HepG2 (cell line): Measurements from ENCODE around the gene MYH7B. TPM values are rescaled to one million over a fixed set of nuclear protein-coding genes. Genes with fewer than 3 reads are reported as not detected.

ENCODE experiments used
- CEBPG ChIP-seq: IDR thresholded peaks from 2 replicates; pipeline ENCODE4 v1.6.1; 2016
- CERS6 ChIP-seq: sonication (generic); formaldehyde crosslinking; IDR thresholded peaks from 2 replicates; pipeline ENCODE4 v1.5.0; 2020; ENCODE audit warnings: missing genetic modification reagents
- DNMT3B ChIP-seq: conservative IDR thresholded peaks from 2 replicates; pipeline ENCODE4 v1.6.1; 2016; ENCODE audit warnings: missing biosample characterization, control low read depth
- HNRNPK ChIP-seq: fragments of 200-400 bp; formaldehyde crosslinking; IDR thresholded peaks from 2 replicates; pipeline ENCODE4 v1.6.1; 2018; ENCODE audit warnings: low read length, low read depth, moderate library complexity, mild to moderate bottlenecking; ENCODE audit not compliant: poor library complexity, severe bottlenecking
- KMT2A ChIP-seq: sonication (generic); formaldehyde crosslinking; IDR thresholded peaks from 2 replicates; pipeline ENCODE4 v1.4.0; 2020; ENCODE audit warnings: missing genetic modification reagents
- MAX ChIP-seq: IDR thresholded peaks from 2 replicates; pipeline ENCODE4 v1.6.1; 2012; ENCODE audit warnings: inconsistent platforms
- NFYB ChIP-seq: sonication (generic); formaldehyde crosslinking; IDR thresholded peaks from 2 replicates; pipeline ENCODE4 v1.4.0; 2020; ENCODE audit warnings: missing genetic modification reagents
- STAT6 ChIP-seq: sonication (generic); formaldehyde crosslinking; IDR thresholded peaks from 2 replicates; pipeline ENCODE4 v1.4.0; 2020; ENCODE audit warnings: missing genetic modification reagents, mild to moderate bottlenecking, borderline replicate concordance
- TAF1 ChIP-seq: sonication (generic); formaldehyde crosslinking; IDR thresholded peaks from 2 replicates; pipeline ENCODE4 v1.4.0; 2020; ENCODE audit warnings: missing genetic modification reagents
- TEF ChIP-seq: sonication (generic); formaldehyde crosslinking; IDR thresholded peaks from 2 replicates; pipeline ENCODE4 v1.5.0; 2020; ENCODE audit warnings: missing genetic modification reagents
- THRA ChIP-seq: sonication (generic); formaldehyde crosslinking; IDR thresholded peaks from 2 replicates; pipeline ENCODE4 v1.4.0; 2020; ENCODE audit warnings: missing genetic modification reagents, borderline replicate concordance
- USF2 ChIP-seq, 2 experiments: sonication (generic) in 1 of 2; formaldehyde crosslinking in 1 of 2; IDR thresholded peaks; 2 replicates each; pipeline versions ENCODE4 v1.5.1 to v1.6.1; 2011 to 2020; ENCODE audit warnings: borderline replicate concordance in 1 of 2, low read depth in 1 of 2, low read length in 1 of 2, mild to moderate bottlenecking in 1 of 2, missing genetic modification reagents in 1 of 2, moderate library complexity in 1 of 2
- ZBTB20 ChIP-seq: sonication (generic); formaldehyde crosslinking; IDR thresholded peaks from 2 replicates; pipeline ENCODE4 v1.8.1; 2023; ENCODE audit warnings: missing genetic modification reagents, low read depth, mild to moderate bottlenecking, borderline replicate concordance
- ZBTB34 ChIP-seq: sonication (generic); formaldehyde crosslinking; IDR thresholded peaks from 2 replicates; pipeline ENCODE4 v1.8.0; 2022; ENCODE audit warnings: mild to moderate bottlenecking, missing genetic modification reagents
- ZNF230 ChIP-seq: sonication (generic); formaldehyde crosslinking; IDR thresholded peaks from 2 replicates; pipeline ENCODE4 v1.4.0; 2020; ENCODE audit warnings: mild to moderate bottlenecking, missing genetic modification reagents
- ZNF691 ChIP-seq: sonication (generic); formaldehyde crosslinking; IDR thresholded peaks from 2 replicates; pipeline ENCODE4 v1.4.0; 2020; ENCODE audit warnings: missing genetic modification reagents, low read depth, mild to moderate bottlenecking, borderline replicate concordance
- ZNF720 ChIP-seq: sonication (generic); formaldehyde crosslinking; IDR thresholded peaks from 2 replicates; pipeline ENCODE4 v1.4.0; 2020; ENCODE audit warnings: missing genetic modification reagents
- polyA plus RNA-seq, 8 experiments: library from polyadenylated mRNA; depleted of rRNA in 3 of 8; stranded (reverse) in 7 of 8; unstranded in 1 of 8; fragments of >200 nt; fragmentation: Illumina TruSeq in 4 of 8; extraction: Trizol in 4 of 8; gene quantifications; 2 replicates each; pipeline versions ENCODE4 v1.2.1 to v1.2.3, GENCODE V29; 2011 to 2016; ENCODE audit warnings: low read depth in 4 of 8, missing spikeins in 1 of 8, mixed read lengths in 1 of 8; ENCODE audit not compliant: insufficient read depth in 1 of 8
- total RNA-seq, 5 experiments: library from RNA; depleted of rRNA; stranded (reverse); fragments of >200 nt; fragmentation: Illumina TruSeq; extraction: Trizol; gene quantifications; 2 replicates each; pipeline ENCODE4 v1.2.3, GENCODE V29; 2016; ENCODE audit warnings: low read depth in 1 of 5

The MYH7B gene
- total and polyA plus RNA-seq, 2 of the 13 experiments (the other 11 are each of a cell fraction or from before 2014, with no cell fraction given), result 0.05 to 0.20 TPM

- TF ChIP-seq DNMT3B (no peak), HNRNPK (no peak), CEBPG (CRISPR knock-in tag) (no peak; the same call in 1 of the 2 replicates), THRA (CRISPR knock-in tag) (no peak), ZNF230 (CRISPR knock-in tag) (0 out of 2 replicates have a peak, but pooled peaks have one; percentile 6), MAX (peak; percentile 95), CERS6 (CRISPR knock-in tag) (no peak), ZNF691 (CRISPR knock-in tag) (peak; percentile 26; the same call in 1 of the 2 replicates), KMT2A (CRISPR knock-in tag) (0 out of 2 replicates have a peak, but pooled peaks have one; percentile 50), ZBTB20 (CRISPR knock-in tag) (peak; percentile 64; the same call in 1 of the 2 replicates), TAF1 (CRISPR knock-in tag) (no peak), NFYB (CRISPR knock-in tag) (no peak), ZBTB34 (CRISPR knock-in tag) (peak; percentile 87), USF2 (IDR thresholded peaks at IDR 0.05; ENCODE audit: low read depth, low read length) (no peak), USF2 (CRISPR knock-in tag; IDR thresholded peaks at IDR 0.05; ENCODE audit: borderline replicate concordance) (no peak), STAT6 (CRISPR knock-in tag) (peak; percentile 73; the same call in 1 of the 2 replicates), TEF (CRISPR knock-in tag) (no peak), ZNF720 (CRISPR knock-in tag) (no peak)
Measured at GRCh38 chr20:34994509-34995131, 39.0 kb downstream of the MYH7B start (continued).
